ENCODE results near the gene ZSCAN20.

ZSCAN20 gene

DNA sequence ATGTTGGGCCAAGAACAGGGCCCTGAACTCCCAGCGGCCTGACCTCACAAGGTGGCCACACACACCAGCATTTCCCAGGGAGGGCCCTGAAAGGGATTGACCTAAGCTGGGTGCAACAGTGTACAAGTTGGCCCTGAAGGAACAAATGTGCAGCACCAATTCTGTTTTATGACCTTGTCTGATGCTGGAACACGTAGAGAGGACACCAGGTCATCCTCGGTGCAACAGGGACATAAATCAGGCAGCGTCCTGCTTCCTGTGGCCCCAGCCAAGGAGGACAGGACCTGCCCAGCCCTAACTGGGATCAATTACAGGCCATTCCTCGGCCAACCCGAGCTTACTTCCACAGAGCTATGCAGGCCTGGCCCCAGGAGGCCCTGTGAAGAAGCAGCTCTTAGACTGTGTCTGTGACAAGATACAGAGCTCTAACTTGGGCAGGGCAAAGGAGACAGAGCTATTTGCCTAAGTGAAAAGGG lies 28.7 kb upstream of the ZSCAN20 start:
- no peak for DNase-seq

DNA sequence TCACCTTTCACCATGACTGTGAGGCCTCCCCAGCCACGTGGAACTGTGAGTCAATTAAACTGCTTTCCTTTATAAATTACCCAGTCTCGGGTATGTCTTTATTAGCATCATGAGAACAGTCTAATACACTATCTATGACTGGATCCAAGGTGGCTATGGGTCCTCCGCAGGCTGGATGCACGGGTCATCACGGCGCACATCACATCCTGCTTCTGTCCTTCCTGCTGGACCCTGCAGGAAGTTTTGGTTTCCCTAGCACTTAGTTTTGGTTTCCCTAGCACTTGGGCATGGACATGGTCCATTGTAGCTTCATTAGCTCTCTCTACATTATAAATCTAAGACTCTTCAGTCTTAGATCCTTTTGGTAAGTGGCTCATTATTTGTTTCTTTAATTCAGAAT lies 27.3 kb upstream of the ZSCAN20 start:
- DNase-seq: no peak

DNA sequence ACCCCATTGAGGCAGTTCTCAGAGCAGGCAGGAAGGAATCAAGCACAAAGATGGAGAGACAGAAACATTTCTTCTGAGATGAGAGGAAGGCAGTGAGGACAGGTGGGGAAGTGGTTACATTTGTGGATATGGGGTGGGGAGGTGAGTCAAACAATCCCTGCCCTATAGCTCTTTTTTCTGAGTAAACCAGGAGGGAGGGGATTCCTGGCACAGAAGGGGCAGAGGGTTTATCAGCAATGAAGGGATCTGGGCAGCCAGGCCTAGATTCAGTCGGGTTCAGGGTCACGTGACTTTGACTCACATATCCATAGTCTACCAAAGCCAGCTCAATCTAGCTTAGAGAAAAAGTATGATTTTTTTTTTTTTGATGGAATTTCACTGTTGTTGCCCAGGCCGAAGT lies 25.9 kb upstream of the ZSCAN20 start:
- DNase-seq: no peak

DNA sequence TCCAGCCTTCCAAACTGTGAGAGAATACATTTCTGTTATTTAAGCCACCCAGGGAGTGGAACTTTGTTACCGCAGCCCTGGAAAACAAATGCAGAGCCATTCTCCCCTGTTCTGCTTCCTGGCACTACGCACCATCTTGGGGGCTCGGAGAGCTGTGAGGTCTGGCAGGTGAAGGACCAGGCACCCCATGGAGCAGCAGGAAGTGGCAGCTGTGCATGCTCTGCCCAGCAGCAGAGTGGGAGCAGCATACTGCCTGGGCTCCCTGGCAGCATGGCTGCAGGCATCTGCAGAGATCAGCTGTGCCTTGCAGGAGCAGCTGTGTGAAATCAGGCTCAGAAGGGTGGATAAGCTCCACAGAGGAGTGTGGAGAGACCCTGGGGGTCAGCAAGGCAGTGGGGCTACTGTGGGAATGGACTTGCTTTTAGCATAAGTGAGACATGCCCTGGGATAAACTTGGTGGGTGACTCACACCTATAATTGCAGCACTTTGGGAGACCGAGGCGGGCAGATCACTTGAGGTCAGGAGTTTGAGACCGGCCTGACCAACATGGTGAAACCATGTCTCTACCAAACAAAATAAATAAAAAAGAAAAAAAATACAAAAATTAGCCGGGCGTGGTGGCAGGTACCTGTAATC lies 17.7 kb upstream of the ZSCAN20 start:
- DNase-seq: no peak

DNA sequence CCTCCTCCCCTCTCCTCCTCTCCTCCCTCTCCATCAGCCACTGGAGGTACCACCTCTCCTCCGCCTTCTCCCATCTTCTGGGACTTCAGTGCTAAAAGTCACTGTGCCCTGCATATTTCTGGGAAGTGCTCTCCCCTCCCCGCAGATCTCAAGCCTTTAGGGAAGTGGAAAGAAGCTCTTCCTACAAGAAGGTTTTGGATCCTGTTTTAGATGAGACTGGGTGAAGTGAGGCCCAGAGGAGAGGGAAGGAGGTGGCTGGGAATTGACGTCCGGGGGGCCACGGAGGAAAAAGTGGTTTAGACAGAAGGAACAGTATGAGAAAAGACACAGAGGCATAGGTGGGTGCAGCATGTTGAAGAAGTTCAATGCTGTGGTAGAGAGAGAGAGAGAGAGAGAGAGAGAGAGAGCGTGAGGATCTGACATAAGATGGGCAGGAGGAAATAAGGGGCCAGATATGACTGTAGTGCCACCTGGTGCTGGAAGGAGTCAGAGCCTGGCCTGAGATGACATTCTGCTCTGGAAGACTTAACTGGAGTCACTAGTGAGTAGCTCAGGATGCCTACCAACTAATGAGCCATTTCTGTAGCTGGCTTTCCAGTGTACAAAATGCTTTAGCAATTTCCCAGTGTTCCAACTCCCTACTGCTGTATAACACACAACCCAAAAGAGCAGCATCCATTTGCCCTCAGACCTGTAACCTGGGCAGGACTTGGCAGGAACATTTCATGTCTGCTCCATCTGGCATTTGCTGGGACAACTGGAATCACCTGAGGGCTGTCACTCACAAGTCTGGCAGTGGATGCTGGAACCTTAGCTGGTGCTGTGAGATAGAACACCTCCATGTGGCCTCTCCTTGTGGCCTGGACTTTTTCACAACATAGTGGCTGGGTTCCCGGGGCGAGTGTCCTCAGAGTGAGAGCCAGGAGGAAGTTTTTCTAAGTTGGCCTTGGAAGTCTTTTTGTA lies 16.6 kb upstream of the ZSCAN20 start:
- DNase-seq: no peak

DNA sequence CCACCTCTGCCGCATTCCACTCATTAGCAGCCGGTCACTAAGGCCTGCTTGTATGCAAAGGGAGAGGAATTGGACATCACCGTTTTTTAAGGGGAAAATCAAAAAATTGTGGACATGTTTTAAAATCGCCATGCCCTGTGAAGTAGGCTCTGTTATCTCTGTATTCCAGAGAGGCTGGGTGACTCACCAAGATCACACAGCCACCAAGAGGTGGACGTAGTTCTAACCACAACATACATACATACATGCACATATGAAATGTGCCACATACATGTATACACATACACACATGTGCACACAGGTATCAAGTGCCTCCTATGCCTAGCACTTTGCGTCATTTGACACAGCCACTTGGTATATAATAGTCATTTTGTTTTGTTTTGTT lies 16.0 kb upstream of the ZSCAN20 start:
- DNase-seq: no peak

DNA sequence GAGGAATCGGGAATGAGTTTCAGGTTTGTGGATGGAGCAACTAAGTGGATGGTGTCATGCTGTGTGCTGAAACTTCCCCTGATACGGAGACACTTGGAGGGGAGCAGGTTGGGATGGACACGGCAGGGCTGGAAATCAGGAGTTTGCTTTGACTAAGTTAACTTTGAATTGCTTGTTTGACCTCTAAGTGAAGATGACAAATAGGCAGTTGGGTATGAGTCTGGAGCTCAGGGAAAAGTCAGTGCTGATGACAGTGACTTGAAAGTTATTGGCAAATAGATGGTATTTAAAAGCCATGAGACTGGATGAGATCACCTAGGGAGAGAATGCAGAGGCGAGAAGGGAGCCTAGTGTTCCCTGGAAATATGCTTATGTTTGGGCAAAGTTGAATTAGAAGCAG lies 12.8 kb upstream of the ZSCAN20 start:
- DNase-seq: no peak

DNA sequence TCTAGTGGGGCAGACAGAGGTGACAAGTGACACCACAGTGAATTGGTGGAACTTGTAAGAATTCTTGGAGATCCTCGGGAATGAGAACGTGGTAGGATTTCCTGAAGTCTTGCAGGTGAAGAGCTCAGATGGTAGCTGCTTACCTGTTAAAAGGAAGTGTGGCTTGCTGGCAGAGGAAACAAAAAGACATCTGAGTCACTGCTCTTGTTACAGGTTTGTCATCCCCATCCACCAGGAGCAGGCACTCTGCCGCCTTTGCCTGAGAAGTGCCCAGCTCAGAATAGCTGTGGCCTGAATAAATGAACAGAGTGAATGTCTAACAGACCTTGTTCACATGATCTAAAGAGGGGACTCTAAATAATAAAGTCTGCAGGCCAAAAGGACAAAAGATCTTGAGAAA lies 12.3 kb upstream of the ZSCAN20 start:
- no peak for DNase-seq

DNA sequence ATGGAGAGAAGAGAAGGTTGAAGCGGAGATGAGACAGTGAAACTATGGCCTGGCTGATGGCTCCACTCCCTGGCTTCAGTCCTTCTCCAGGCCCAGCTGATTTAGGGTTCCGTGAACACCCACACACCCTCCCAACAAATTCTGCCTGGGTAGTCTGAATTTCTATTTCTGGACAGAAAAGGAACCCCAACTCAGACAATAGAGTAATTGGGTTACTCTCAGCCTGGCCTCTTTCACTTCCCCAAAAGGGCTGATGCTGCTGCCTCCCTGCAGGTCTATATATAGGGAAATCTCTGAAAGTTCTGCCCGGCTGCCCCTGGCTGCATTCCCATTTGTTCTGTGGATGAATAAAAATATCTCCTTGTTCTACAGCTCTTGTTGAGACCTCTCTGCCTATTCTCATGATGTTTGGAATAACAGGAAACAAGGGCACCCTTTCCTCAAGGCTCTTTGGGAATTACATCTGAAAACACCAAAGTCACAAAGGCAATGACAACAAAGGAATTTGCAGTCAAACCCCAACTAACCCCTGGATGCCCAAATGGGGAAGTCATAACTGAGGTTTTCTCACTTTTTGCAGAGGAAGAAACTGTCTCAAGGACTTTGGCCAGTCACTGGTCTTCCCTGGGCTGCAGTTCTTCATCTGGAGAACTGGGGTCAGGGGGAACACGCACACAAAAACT lies 11.4 kb upstream of the ZSCAN20 start:
- DNase-seq: no peak

DNA sequence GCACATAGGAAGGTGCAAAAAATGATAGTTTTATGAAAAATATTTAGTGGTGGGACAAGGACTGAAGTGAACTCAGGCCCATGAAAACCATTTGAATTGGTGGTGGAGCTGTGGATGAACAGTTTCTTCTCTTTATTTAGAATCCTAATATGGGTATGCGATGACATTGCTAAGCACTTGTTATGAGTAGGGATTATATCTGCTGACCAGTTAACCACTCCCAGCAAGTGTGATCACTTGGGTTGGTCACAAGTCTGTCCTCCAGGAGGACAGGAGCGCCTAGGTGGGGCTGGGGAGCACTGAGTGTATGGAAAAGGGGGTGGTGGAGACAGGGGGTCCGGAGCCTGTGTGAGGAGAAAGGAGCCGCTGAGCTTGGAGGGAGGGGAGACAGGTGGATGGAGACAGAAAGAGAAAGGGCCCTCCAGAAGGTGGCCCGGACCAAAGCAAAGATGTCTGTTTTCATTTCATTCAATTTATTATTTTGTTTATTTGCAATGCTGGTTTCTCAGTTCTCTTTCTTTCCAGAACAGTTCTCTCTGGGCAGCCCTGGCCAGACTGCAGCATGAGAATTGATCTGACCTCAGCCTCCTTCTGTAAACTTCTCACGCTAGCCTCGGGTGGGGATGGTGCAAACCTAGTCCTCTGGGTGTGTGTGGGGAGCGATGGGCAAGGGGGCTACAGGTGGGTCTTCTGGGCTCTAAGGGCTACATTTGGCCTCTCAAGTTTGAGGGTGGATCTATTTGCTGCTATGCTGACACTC lies 9.9 kb upstream of the ZSCAN20 start:
- DNase-seq: no peak

DNA sequence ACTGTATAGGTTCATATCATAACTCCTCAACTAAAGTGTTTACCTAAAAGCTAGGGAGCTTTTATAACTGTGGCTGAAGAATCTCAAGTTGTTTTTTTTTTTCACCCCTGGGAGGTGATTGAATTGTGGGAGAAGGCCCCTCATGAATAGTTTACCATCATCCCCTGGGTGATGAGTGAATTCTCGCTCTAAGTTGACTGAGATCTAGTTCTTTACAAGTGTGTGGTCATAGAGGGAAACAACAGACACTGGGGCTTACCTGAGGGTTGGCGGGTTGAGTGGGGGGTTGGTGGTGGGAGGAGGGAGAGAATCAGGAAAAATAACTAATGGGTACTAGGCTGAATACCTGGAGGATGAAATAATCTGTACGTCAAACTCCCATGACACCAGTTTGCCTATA lies 7.9 kb upstream of the ZSCAN20 start:
- DNase-seq: no peak

DNA sequence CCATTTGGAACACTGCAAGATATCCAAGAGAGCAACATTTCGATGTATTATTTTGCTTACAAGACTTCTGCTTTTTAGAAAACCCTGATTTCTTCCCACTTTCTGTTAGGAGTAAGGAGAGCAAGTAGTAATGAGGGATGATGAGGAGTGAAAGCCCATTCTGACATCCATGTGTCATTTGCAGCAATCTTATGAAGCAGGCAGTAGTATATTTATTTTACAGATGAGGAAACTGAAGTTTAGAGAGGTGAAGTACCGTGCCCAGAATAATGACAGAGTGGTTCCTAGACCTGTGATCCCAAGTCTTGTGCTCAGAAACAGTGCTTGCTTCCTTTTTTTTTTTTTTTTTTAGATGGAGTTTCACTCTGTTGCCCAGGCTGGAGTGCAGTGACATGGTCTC lies 7.1 kb upstream of the ZSCAN20 start:
- no peak for DNase-seq

DNA sequence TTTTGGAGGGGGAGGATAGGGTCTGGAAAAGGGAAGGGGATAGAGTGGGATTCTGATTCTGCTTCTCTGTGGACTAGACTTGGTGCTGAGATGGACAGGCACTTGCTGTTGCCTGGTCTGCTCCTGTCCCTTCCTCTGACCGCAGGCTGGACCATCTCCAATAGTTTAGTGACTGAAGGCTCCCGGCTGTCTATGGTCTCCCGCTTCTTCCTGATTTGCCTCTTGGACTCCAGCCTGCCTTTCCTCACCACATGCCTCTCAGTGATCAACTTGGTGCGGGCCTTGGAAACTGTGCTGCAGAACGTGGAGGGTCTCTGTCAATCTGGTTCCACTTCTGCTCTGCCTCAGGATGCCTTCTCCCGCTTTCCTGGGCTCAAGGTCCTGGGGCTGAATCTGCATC lies 6.3 kb upstream of the ZSCAN20 start:
- DNase-seq: no peak

DNA sequence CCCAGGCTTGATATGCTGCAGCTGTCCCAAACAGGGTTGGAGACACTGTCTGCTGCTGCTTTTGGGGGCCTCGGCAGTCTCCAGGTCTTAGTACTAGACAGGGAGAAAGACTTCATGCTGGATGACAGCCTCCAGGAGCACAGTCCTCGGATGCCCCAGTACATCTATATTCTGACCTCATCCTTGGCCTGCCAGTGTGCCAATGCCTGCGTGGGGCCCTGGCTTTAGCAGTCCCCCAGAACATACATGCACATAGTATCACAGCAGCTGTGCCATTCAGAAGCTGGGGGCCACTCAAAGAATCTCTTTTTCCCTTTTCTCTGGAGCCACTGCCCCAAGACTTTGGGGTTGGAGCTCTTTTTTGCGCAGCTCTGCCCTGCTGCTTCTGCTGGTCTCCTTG lies 4.4 kb upstream of the ZSCAN20 start:
- no peak for DNase-seq

DNA sequence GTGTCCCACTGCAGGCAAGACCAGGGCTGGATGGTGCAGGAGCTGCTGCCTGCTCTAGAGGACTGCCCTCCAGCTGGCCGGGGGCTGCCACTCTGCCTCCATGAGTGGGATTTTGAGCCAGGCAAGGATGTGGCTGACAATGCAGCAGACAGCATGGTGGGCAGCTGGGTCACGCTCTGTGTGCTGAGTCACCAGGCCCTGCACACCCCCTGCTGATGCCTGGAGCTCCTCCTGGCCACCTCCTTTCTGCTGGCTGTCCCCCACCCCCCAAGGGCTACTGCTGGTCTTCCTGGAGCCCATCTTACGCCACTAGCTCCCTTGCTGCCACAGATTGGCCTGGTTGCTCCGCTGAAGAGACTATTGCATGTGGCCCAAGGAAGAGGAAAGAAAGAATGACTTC lies 3.9 kb upstream of the ZSCAN20 start:
- no peak for DNase-seq

DNA sequence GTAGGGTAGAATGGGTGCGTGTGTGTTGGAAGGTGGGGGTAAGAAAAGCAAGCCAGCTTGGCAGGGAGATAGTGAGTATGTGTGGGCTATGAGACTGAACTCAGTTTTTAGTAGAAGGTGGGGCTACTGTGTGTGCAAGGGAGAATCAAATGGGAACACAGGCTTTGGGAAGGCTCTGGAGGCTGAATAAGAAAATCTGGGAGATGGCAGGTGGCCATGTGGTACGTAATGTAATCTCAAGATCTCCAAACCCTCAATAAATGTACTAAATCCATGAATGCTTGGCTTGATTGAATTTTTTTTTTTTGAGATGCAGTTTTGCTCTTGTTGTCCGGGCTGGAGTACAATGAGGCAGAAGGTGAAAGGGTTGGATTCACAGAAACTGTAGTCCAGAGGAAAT lies 3.5 kb upstream of the ZSCAN20 start:
- no peak for DNase-seq

DNA sequence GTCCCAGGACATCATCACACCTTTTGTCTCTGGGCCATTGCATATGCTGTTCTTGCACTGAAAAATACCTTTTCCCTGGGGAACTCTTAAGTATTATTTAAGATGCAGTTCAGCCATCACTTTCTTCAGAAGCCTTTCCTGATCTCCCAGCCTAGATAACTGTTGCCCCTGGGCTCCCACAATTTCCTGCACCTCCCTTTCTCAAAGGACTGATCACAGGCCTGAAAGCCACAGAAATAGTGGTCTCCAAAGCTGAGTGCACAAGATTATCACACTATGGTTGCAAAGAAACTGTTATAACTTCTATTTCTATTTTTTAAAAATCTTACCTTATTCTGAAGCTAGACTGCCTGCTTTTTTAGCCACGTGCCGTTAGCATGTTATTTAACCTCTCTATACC lies 2.8 kb upstream of the ZSCAN20 start:
- no peak for DNase-seq

DNA sequence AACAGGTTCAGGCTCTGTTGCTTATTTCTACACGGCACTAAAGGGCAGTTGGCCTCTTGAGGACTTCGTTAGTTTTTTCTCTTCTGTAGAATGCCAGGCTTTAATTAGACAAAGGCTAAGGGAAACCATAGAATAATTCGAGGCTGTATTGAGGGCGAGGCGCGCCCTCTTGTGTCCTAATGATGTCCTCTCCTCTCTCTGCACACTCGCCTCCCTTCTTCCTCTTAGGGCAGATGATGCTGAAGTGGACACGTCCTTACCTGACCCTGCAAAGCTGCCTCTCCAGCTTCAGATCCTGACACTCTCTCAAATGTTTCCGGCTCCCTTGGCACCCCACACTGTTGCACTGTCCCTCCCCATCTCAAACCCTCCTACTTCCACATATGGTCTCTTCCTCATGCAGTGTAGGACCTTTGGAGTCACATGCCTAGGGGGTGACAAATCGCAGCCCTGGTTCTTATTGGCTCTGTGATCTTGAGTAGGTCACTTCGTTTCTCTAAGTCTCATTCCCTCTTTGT lies 1.9 kb upstream of the ZSCAN20 start:
- peak; percentile 32 for DNase-seq

DNA sequence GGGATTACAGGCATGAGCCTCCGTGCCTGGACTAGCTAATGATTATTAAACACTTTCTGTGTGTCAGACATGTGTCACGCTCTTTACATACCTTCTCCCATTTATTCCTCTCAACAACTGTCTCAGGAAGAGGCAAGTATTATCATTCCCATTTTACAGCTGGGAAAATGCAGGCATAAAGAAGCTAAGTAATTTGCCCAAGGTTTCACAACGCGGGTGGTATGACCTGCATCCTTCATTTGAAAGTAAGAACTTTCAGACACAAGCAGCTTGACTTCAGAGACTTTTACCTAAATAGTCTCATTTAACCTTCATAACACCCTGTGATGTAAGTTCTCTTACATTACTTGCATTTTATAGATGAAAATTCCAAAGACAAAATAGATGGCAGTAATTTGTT lies 1.0 kb upstream of the ZSCAN20 start:
- DNase-seq: no peak

DNA sequence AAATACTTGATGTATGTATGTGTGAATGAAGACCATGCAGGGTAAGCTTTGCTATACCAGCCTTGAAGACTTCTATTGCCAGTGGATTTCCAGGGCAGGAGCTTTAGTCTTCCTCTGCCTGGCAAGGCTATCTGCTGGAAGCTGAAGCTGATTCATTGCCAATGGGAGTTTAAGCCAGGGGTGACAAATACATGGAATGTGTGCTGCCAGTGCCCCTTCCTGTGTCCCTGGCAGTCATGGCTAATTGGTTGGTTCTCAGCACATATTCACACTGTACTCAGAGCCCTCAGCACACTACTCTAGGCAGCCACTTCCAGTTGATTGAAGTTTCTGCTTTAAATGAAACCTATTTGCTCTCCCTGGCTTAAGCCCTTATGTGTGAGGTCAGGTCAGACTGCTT lies 1.5 kb downstream of the ZSCAN20 start:
- DNase-seq: no peak

DNA sequence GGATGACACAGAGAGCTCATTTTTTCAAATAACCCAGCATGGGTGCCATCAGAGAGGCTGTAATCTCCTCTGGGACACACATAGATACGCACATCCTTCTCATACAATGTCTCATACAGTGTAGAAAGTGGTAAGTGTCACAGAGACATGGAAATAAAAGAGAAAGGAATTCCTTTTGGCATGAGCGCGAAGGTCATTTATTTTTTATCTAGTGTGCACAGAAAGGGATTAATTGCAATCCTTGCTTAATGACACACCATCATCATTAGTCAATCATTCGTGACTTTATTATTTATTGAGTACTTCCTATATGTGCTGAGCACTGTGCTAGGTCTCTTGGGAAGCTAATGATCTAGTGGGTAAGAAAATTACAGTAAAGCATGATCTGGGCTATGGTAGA lies 5.0 kb downstream of the ZSCAN20 start:
- DNase-seq: no peak

DNA sequence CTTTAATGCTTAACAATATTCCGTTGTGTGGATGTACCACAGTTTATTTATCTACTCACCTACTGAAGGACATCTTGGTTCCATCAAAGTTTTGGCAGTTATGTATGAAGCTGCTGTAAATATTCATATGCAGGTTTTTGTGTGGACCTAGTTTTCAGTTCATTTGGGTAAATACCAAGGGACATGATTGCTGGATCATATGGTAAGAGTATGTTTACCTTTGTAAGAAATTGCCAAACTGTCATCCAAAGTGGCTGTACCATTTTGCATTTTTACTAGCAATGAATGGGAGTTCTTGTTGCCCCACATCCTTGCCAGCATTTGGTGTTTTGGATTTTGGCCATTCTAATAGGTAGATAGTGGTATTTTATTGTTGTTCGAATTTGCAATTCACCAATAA lies 10.0 kb downstream of the ZSCAN20 start:
- DNase-seq: no peak

DNA sequence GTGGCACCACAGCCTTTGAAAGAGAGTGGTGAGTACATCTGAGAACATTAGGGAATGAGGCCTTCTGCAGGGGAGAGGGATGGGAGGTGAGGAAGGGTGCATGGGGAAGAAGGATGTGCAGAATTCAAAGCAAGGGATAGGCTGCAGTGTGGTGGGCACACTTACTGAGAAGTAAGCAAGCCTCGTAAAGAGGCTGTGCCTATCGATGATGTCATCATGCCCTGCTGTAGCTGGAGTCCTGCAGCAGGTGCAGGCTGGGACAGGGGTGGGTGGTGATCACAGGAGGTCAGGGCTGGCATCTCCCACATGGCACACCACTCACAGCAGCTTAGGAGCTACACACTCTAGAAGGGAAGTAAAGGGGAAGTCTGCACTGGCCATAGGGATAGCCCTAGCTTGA lies 16.2 kb downstream of the ZSCAN20 start:
- DNase-seq: no peak
